RWPE1 (cell line): ENCODE results near the gene PAFAH2.
A peak's percentile ranks its signal among the peaks of the same experiment; 100 is the strongest.

ENCODE experiments used
- CTCF ChIA-PET: fragments of 350-600 bp; sonication (Branson Sonifier 250); formaldehyde crosslinking; extraction: SDS; loops from one replicate; lab custom pipeline; 2021; lab: Yijun Ruan, JAX
- POLR2A ChIA-PET: fragments of 400-600 bp; formaldehyde crosslinking; extraction: SDS; loops from one replicate; lab custom pipeline; 2020; ENCODE audit warnings: antibody characterized with exemption; ENCODE audit not compliant: low non-redundant PET; lab: Yijun Ruan, JAX
- DNase-seq: peaks from one replicate; pipeline ENCODE4 v3.0.0; 2012; ENCODE audit warnings: low spot score
- H3K27ac ChIP-seq: fragments of 450-650 bp; 2 replicates; pipeline ENCODE4 v1.5.1; 2017
- TF ChIP-seq, protein P1 (sequence below): fragments of 450-650 bp; conservative IDR thresholded peaks from 2 replicates; pipeline ENCODE4 v1.5.1; 2017; ENCODE audit warnings: low read depth, mild to moderate bottlenecking

The PAFAH2 gene

DNA sequence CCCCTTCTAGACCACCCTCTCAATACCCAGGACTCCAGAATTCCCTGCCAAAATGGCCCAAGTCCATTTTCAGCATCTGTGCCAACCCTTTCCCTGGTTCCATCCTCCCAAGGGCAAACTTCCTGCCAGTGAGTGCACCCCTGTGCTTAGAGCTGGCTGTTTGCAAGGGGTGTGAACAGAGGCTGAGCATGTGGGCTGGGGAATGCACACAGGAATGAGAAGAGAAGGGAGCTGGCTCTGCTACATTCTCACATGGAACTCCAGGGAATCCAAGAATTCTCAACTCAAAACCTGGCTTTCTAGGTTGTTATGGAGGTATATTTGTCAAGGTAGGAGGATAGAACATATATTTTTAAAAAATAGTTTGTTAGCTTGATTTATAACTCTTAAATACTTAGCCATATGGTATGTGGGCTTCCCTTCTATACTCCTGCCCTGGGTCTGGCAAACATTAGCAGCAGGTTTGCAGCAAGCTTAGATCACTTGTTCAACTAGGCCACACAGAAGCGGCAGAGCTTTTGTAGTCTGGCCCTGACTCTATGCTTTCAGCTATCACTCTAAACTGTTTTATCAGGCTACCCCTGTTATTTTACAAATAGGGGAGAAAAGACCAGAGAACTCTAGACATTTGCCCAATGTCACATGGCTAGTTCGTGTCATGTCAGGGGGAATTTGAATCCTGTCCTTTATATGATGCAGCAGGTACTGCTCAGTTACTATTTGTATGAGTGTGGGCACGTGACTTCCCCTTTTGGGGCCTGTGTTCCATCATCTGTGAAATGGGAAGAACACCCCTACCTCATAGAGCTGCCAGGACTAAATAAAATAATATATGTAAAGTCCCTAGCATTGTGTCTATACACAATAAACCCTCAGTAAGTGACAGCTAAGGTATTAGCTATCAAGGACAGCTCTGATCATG is 83.5 kb downstream of the PAFAH2 start:
- ChIA-PET POLR2A (no interaction called here), CTCF (interaction anchor here (0.7 kb wide), 2 partner anchors 30 to 319 kb away, joined by 4 to 5 read pairs; no protein-coding TSS in a partner anchor)
- TF ChIP-seq, protein P1, sequence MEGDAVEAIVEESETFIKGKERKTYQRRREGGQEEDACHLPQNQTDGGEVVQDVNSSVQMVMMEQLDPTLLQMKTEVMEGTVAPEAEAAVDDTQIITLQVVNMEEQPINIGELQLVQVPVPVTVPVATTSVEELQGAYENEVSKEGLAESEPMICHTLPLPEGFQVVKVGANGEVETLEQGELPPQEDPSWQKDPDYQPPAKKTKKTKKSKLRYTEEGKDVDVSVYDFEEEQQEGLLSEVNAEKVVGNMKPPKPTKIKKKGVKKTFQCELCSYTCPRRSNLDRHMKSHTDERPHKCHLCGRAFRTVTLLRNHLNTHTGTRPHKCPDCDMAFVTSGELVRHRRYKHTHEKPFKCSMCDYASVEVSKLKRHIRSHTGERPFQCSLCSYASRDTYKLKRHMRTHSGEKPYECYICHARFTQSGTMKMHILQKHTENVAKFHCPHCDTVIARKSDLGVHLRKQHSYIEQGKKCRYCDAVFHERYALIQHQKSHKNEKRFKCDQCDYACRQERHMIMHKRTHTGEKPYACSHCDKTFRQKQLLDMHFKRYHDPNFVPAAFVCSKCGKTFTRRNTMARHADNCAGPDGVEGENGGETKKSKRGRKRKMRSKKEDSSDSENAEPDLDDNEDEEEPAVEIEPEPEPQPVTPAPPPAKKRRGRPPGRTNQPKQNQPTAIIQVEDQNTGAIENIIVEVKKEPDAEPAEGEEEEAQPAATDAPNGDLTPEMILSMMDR: no peak
- DNase-seq: no peak
- no peak overlapping the region for H3K27ac ChIP-seq

DNA sequence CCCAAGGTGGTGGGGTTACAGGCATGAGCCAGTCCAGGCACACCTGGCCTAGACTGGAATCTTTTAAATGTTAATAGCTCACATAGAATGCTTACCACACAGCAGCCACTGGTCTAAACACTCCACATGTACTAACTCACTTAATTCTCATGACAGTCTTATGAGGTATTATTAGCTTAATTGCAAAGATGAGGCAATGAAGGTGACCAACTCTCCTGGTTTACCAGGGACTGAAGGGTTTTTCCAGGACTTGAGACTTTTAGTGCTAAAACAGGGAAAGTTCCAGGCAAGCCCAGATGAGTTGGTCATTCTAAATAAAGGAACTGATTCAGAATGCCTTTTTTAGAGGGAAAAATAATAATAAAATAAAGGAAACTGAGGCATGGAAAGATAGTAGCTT is 84.7 kb downstream of the PAFAH2 start:
- TF ChIP-seq, protein P1: no peak
- H3K27ac ChIP-seq: no peak overlapping the region; the same call in 1 of the 2 replicates
- POLR2A ChIA-PET: no interaction called here
- CTCF ChIA-PET: interaction anchor here (0.5 to 0.7 kb wide), 2 partner anchors 127 to 189 kb away, joined by 3 to 4 read pairs; no protein-coding TSS in a partner anchor
- DNase-seq: no peak

DNA sequence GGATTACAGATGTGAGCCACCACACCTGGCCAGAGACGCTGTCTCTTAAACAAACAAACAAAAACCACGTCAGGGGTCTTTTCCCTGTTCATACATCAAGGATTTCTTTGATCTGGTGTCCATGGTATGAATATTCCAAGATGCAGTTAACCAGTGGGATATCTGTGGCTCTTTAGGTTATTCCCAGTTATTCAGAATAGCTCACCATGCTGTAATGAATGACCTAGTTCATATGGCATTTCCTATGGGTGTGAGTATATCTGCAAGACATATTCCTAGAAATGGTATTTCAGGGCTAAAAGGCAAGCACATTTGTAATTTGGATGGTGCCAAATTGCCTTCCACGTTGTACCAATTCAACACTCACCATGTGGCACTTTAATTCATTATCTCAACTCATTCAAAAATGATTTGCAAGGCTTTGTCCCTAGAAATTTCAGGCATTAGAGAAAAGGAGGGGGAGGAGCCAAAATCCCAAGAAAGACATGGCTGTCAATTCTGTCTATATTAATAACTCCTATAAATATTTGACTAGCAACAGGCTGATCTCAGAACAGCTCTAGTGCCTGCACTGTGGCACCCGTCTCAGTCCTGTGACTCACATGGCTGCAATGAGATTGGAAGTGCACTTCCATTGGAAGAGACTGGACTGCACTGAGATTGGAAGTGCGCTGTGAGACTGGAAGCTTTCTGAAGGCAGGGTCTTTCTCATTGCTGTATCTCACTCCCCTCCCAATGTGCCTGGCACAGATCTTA is 85.6 kb downstream of the PAFAH2 start:
- peak; percentile 68 for DNase-seq
- ChIA-PET POLR2A (interaction anchor here (0.5 kb wide), 1 partner anchor 85 kb away, joined by 3 read pairs; no protein-coding TSS in a partner anchor), CTCF (no interaction called here)
- H3K27ac ChIP-seq: peak overlapping the region; percentile 52; the same call in 1 of the 2 replicates
- TF ChIP-seq, protein P1: no peak

DNA sequence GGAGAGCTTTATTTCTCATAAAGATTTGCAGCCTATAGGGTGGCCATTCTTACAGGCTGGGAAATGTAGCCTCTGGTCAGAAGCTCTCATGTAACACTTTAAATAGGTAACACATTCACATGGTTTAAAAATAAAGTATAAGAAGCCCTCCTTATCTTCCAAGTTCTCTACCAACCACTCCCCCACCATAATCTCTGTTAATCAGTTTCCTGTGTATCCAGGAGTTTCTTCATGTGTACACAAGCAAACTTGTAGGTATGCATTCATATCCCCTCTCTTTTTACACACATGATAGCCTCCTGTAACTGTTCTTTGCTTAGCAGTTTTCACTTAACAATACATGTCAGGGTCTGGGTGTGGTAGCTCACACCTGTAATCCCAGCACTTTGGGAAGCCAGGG is 86.7 kb downstream of the PAFAH2 start:
- ChIA-PET POLR2A (no interaction called here), CTCF (interaction anchor here (0.6 kb wide), 1 partner anchor 29 kb away, joined by 3 read pairs; no protein-coding TSS in a partner anchor)
- H3K27ac ChIP-seq: no peak overlapping the region
- TF ChIP-seq, protein P1: no peak
- no peak for DNase-seq
